ENCODE data around the gene B4GALT1. TPM values are rescaled to one million over a fixed set of nuclear protein-coding genes. Genes with fewer than 3 reads are reported as not detected.
A peak's percentile ranks its signal among the peaks of the same experiment; 100 is the strongest.

Gene B4GALT1
- total and polyA plus RNA-seq, 2 experiments from 2014 or later: 74.3 to 140 TPM

DNA sequence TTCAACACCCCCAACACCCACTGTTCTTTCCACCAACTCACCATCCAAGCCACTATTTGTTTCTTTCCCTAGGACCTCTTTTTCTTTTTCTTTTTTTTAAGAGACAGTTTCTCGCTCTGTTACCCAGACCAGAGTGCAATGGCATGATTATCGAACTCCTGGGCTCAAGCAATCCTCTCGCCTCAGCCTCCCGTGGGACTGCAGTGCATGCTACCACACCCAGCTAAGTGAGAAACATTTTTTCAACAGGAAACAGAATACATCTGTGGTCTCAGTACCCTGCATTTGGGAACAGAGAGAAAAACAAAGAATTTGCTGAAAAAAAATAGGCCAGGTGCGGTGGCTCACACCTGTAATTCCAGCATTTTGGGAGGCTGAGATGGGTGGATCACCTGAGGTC is 24.6 kb downstream of the B4GALT1 start:
- Histone ChIP-seq H3K27ac (peak overlapping the region; percentile 67), H3K79me2 (ENCODE audit: insufficient read depth) (peaks cover 100% of the 10 kb centered on the region), H3K4me3 (no peak overlapping the region), H3K9me2 (ENCODE audit: insufficient read depth) (no peaks in the 10 kb centered on the region), H3K9me3 (ENCODE audit: low read depth) (no peaks in the 10 kb centered on the region), H3K27me3 (replicated peaks; ENCODE audit: insufficient read depth) (no peaks in the 10 kb centered on the region), H3K9ac (no peak overlapping the region), H2AFZ (no peak overlapping the region), H3K4me2 (ENCODE audit: unreplicated experiment) (no peak overlapping the region), H3K36me3 (ENCODE audit: low read depth) (no peaks in the 10 kb centered on the region), H3F3A (ENCODE audit: insufficient read depth) (peaks cover 43% of the 10 kb centered on the region), H4K20me1 (ENCODE audit: insufficient read depth) (peaks cover 9% of the 10 kb centered on the region; the same call in 1 of the 2 replicates), H3K4me1 (ENCODE audit: insufficient read depth) (peaks cover 46% of the 10 kb centered on the region)
- no peak for DNase-seq
- TF ChIP-seq EZH2phosphoT487 (IDR thresholded peaks at IDR 0.05; ENCODE audit: insufficient read depth, low read depth): no peak
- no peak for TF ChIP-seq EZH2 (IDR thresholded peaks at IDR 0.05; ENCODE audit: insufficient read depth, poor library complexity, severe bottlenecking)
- 78 to 88% methylated on average over 5 of the region's 5 CpGs for whole genome bisulfite sequencing, 2 experiments (ENCODE audit: low coverage in 1 of 2, low lambda C conversion rate in 2 of 2, missing lambda C conversion rate in 2 of 2)
- in situ Hi-C loops (cut with MboI): no loop called here

DNA sequence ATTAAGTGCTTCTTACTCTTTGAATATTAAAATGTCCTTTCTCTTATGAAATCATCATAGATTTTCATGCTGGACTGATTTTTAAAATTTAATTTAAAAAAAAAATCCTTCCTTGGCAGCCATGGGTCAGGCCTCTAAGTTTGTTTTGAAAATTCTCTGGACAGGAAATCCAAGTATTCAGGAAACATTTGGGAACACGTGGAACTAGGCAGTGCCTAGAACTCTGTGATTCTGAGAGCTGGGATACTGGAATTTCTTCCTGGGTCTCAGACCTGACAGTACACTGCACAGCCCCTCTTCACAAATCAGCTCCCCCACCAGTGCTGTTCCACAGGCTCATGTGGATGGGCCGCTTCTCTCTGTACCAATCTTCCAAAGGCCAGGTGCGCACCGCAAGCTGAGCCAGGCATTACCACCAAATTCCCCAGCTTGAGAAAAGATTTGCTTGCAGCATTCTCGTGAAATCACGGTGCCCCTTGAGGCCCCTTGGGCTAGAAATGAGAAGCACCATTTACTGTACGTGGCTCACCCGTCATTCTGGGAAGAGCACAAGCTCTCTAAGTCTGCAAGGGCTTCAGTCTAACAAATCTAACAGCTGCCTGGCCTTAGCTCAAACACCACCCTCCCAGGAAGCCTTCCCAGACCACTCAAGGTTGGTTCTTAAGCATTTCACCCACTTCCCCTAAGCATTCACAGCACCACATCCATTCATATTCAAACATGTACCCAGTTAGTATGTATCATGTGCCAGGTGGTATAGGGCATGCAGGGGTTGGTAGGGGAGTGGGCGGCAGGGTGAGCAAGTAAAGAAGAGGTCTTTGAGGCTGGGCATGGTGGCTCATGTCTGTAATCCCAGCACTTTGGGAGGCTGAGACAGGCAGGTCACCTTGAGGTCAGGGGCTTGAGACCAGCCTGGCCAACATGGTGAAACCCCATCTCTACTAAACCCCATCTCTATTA is 26.5 kb downstream of the B4GALT1 start:
- DNase-seq: no peak
- peak overlapping the region; percentile 55 for H3K4me2 ChIP-seq (ENCODE audit: unreplicated experiment)
- in situ Hi-C loops (cut with MboI): no loop called here

GRCh38 chr9:33139421-33140228 is 27.5 kb downstream of the B4GALT1 start:
- Histone ChIP-seq H3K36me3 (ENCODE audit: low read depth) (0 out of 2 replicates have a peak, but pooled peaks cover under 1% of the 10 kb centered on the region), H3K27ac (peak overlapping the region; percentile 85), H3K4me2 (ENCODE audit: unreplicated experiment) (peak overlapping the region; percentile 55), H3K27me3 (replicated peaks; ENCODE audit: insufficient read depth) (no peaks in the 10 kb centered on the region), H3K79me2 (ENCODE audit: insufficient read depth) (peaks cover 100% of the 10 kb centered on the region), H3K9ac (peak overlapping the region; percentile 69), H3K4me1 (ENCODE audit: insufficient read depth) (peaks cover 46% of the 10 kb centered on the region), H2AFZ (no peak overlapping the region), H3K4me3 (peak overlapping the region; percentile 10; the same call in 1 of the 2 replicates), H3K9me3 (ENCODE audit: low read depth) (no peaks in the 10 kb centered on the region), H3F3A (ENCODE audit: insufficient read depth) (peaks cover 31% of the 10 kb centered on the region), H3K9me2 (ENCODE audit: insufficient read depth) (no peaks in the 10 kb centered on the region), H4K20me1 (ENCODE audit: insufficient read depth) (peaks cover 9% of the 10 kb centered on the region; the same call in 1 of the 2 replicates)
- in situ Hi-C loops (cut with MboI): no loop called here
- 12% methylated on average over 18 of the region's 18 CpGs for WGBS, 2 experiments (ENCODE audit: low coverage in 1 of 2, low lambda C conversion rate in 2 of 2, missing lambda C conversion rate in 2 of 2)
- TF ChIP-seq EZH2phosphoT487 (IDR thresholded peaks at IDR 0.05; ENCODE audit: insufficient read depth, low read depth) (no peak), EZH2 (IDR thresholded peaks at IDR 0.05; ENCODE audit: insufficient read depth, poor library complexity, severe bottlenecking) (no peak)
- peak; percentile 88 for DNase-seq

More for the DNA sequence above, 26.5 kb downstream of the B4GALT1 start:
- no peak for TF ChIP-seq EZH2 (IDR thresholded peaks at IDR 0.05; ENCODE audit: insufficient read depth, poor library complexity, severe bottlenecking)
- Histone ChIP-seq H3K9ac (peak overlapping the region; percentile 69), H2AFZ (no peak overlapping the region), H3K9me3 (ENCODE audit: low read depth) (no peaks in the 10 kb centered on the region), H3K4me3 (no peak overlapping the region), H3F3A (ENCODE audit: insufficient read depth) (peaks cover 38% of the 10 kb centered on the region), H3K9me2 (ENCODE audit: insufficient read depth) (no peaks in the 10 kb centered on the region), H3K36me3 (ENCODE audit: low read depth) (no peaks in the 10 kb centered on the region), H3K27me3 (replicated peaks; ENCODE audit: insufficient read depth) (no peaks in the 10 kb centered on the region), H3K27ac (peak overlapping the region; percentile 85), H3K79me2 (ENCODE audit: insufficient read depth) (peaks cover 100% of the 10 kb centered on the region), H3K4me1 (ENCODE audit: insufficient read depth) (peaks cover 46% of the 10 kb centered on the region), H4K20me1 (ENCODE audit: insufficient read depth) (peaks cover 9% of the 10 kb centered on the region; the same call in 1 of the 2 replicates)
- WGBS, 2 experiments (ENCODE audit: low coverage in 1 of 2, low lambda C conversion rate in 2 of 2, missing lambda C conversion rate in 2 of 2): 60 to 62% methylated on average over 9 of the region's 9 CpGs

GRCh38 chr9:33138768-33139167 is 28.4 kb downstream of the B4GALT1 start:
- DNase-seq: no peak
- no peak overlapping the region for H3K9ac ChIP-seq
- H3K9me2 ChIP-seq (ENCODE audit: insufficient read depth): no peaks in the 10 kb centered on the region
- H3K27ac ChIP-seq: peak overlapping the region; percentile 85
- no peak overlapping the region for H3K4me3 ChIP-seq
- in situ Hi-C loops (cut with MboI): no loop called here
- TF ChIP-seq EZH2phosphoT487 (IDR thresholded peaks at IDR 0.05; ENCODE audit: insufficient read depth, low read depth): no peak
- no peak for TF ChIP-seq EZH2 (IDR thresholded peaks at IDR 0.05; ENCODE audit: insufficient read depth, poor library complexity, severe bottlenecking)
- peaks cover 38% of the 10 kb centered on the region for H3F3A ChIP-seq (ENCODE audit: insufficient read depth)
- H3K9me3 ChIP-seq (ENCODE audit: low read depth): no peaks in the 10 kb centered on the region
- H2AFZ ChIP-seq: no peak overlapping the region
- H3K79me2 ChIP-seq (ENCODE audit: insufficient read depth): peaks cover 100% of the 10 kb centered on the region
- H3K36me3 ChIP-seq (ENCODE audit: low read depth): peaks cover 9% of the 10 kb centered on the region; the same call in 1 of the 2 replicates
- peaks cover 8% of the 10 kb centered on the region; the same call in 1 of the 2 replicates for H4K20me1 ChIP-seq (ENCODE audit: insufficient read depth)
- peak overlapping the region; percentile 55 for H3K4me2 ChIP-seq (ENCODE audit: unreplicated experiment)
- H3K27me3 ChIP-seq (replicated peaks; ENCODE audit: insufficient read depth): no peaks in the 10 kb centered on the region
- 95 to 98% methylated on average over 7 of the region's 7 CpGs for WGBS, 2 experiments (ENCODE audit: low coverage in 1 of 2, low lambda C conversion rate in 2 of 2, missing lambda C conversion rate in 2 of 2)
- H3K4me1 ChIP-seq (ENCODE audit: insufficient read depth): peaks cover 46% of the 10 kb centered on the region
